Measurements from ENCODE around the gene ATP5F1D.

GRCh38 chr19:1224047-1224825 is 17.3 kb upstream of the ATP5F1D start:
- TF ChIP-seq CTCF (IDR thresholded peaks at IDR 0.05; ENCODE audit: low read depth, low read length), result no peak
- TF ChIP-seq POLR2A (IDR thresholded peaks at IDR 0.05; ENCODE audit: extremely low read depth, insufficient read length), result no peak

Data from NB4 (cell line).